ENCODE results near the gene FBXL7. TPM values are rescaled to one million over a fixed set of nuclear protein-coding genes. Genes with fewer than 3 reads are reported as not detected.

Gene FBXL7
- total RNA-seq, 1 experiment from 2014 or later = not detected

- Histone ChIP-seq H3K4me3 (no peak overlapping the region), H4K20me1 (ENCODE audit: insufficient read depth) (no peaks in the 10 kb centered on the region), H3K4me2 (no peak overlapping the region), H3K27me3 (ENCODE audit: insufficient read depth, low read depth) (no peaks in the 10 kb centered on the region), H3F3A (ENCODE audit: insufficient read depth, low read depth) (no peaks in the 10 kb centered on the region), H2AFZ (no peak overlapping the region), H3K4me1 (replicated peaks; ENCODE audit: insufficient read depth) (no peaks in the 10 kb centered on the region), H3K36me3 (ENCODE audit: low read depth) (no peaks in the 10 kb centered on the region), H3K9me3 (ENCODE audit: insufficient read depth, low read depth) (no peaks in the 10 kb centered on the region), H3K79me2 (ENCODE audit: low read depth) (no peaks in the 10 kb centered on the region), H3K9me2 (ENCODE audit: insufficient read depth) (no peaks in the 10 kb centered on the region), H3K27ac (no peak overlapping the region)
- ChIA-PET CTCF (no interaction called here), POLR2A (ENCODE audit: unreplicated experiment) (no interaction called here)
- intact Hi-C loops (cut with micrococcal nuclease; ENCODE audit: unreplicated experiment) = no loop called here
- TF ChIP-seq EZH2 (IDR thresholded peaks at IDR 0.05; ENCODE audit: low read depth) (no peak), CTCF (conservative IDR thresholded peaks at IDR 0.05) (no peak)
- BruUV-seq (replicated peaks) = no TSS peak
- no peak for DNase-seq
Measured at GRCh38 chr5:15549961-15550360, 50.0 kb downstream of the FBXL7 start.

- H3F3A ChIP-seq (ENCODE audit: insufficient read depth, low read depth) = no peaks in the 10 kb centered on the region
- no peaks in the 10 kb centered on the region for H4K20me1 ChIP-seq (ENCODE audit: insufficient read depth)
- H3K27me3 ChIP-seq (ENCODE audit: insufficient read depth, low read depth) = no peaks in the 10 kb centered on the region
- no peak overlapping the region for H2AFZ ChIP-seq
- H3K9me2 ChIP-seq (ENCODE audit: insufficient read depth) = no peaks in the 10 kb centered on the region
- H3K79me2 ChIP-seq (ENCODE audit: low read depth) = no peaks in the 10 kb centered on the region
- no peak overlapping the region for H3K27ac ChIP-seq
- no TSS peak for BruUV-seq (replicated peaks)
- H3K36me3 ChIP-seq (ENCODE audit: low read depth) = no peaks in the 10 kb centered on the region
- TF ChIP-seq CTCF (conservative IDR thresholded peaks at IDR 0.05) = no peak
- TF ChIP-seq EZH2 (IDR thresholded peaks at IDR 0.05; ENCODE audit: low read depth) = no peak
- no peak for DNase-seq
- no peak overlapping the region for H3K4me3 ChIP-seq
- no peaks in the 10 kb centered on the region for H3K4me1 ChIP-seq (replicated peaks; ENCODE audit: insufficient read depth)
- intact Hi-C loops (cut with micrococcal nuclease; ENCODE audit: unreplicated experiment) = no loop called here
- H3K9me3 ChIP-seq (ENCODE audit: insufficient read depth, low read depth) = no peaks in the 10 kb centered on the region
- no peak overlapping the region for H3K4me2 ChIP-seq
- POLR2A ChIA-PET (ENCODE audit: unreplicated experiment) = no interaction called here
- CTCF ChIA-PET = no interaction called here
Measured at GRCh38 chr5:15550502-15551112, 50.6 kb downstream of the FBXL7 start.

- no TSS peak for BruUV-seq (replicated peaks)
- ChIA-PET CTCF (no interaction called here), POLR2A (ENCODE audit: unreplicated experiment) (no interaction called here)
- no peaks in the 10 kb centered on the region for H3K79me2 ChIP-seq (ENCODE audit: low read depth)
- H3K4me1 ChIP-seq (replicated peaks; ENCODE audit: insufficient read depth) = no peaks in the 10 kb centered on the region
- H4K20me1 ChIP-seq (ENCODE audit: insufficient read depth) = no peaks in the 10 kb centered on the region
- no peak overlapping the region for H3K4me3 ChIP-seq
- H3F3A ChIP-seq (ENCODE audit: insufficient read depth, low read depth) = no peaks in the 10 kb centered on the region
- no peaks in the 10 kb centered on the region for H3K27me3 ChIP-seq (ENCODE audit: insufficient read depth, low read depth)
- no peaks in the 10 kb centered on the region for H3K9me2 ChIP-seq (ENCODE audit: insufficient read depth)
- H3K36me3 ChIP-seq (ENCODE audit: low read depth) = no peaks in the 10 kb centered on the region
- H2AFZ ChIP-seq = no peak overlapping the region
- no peak overlapping the region for H3K27ac ChIP-seq
- TF ChIP-seq CTCF (conservative IDR thresholded peaks at IDR 0.05) (no peak), EZH2 (IDR thresholded peaks at IDR 0.05; ENCODE audit: low read depth) (no peak)
- intact Hi-C loops (cut with micrococcal nuclease; ENCODE audit: unreplicated experiment) = no loop called here
- H3K4me2 ChIP-seq = no peak overlapping the region
- no peak for DNase-seq
- no peaks in the 10 kb centered on the region for H3K9me3 ChIP-seq (ENCODE audit: insufficient read depth, low read depth)
Measured at GRCh38 chr5:15551113-15551504, 51.1 kb downstream of the FBXL7 start.
